B cell (primary cell): ENCODE results near the gene CBX6. TPM values are rescaled to one million over a fixed set of nuclear protein-coding genes. Genes with fewer than 3 reads are reported as not detected.
A peak's percentile ranks its signal among the peaks of the same experiment; 100 is the strongest.

ENCODE experiments used
- ATAC-seq: fragments of 200-7000 bp; cut with Tn5 transposase; one replicate; pipeline ENCODE4 v1.10.0; 2021; ENCODE audit warnings: low read depth, mild to moderate bottlenecking, moderate number of reproducible peaks, moderate library complexity
- CTCF ChIA-PET: fragments of 350-600 bp; sonication (Branson Sonifier 250); formaldehyde crosslinking; loops from one replicate; lab custom pipeline; 2021; ENCODE audit warnings: antibody characterized with exemption, inconsistent platforms; lab: Charles Lee
- POLR2A ChIA-PET: fragments of 350-600 bp; sonication (Branson Sonifier 250); formaldehyde crosslinking; loops from one replicate; lab custom pipeline; 2021; ENCODE audit warnings: antibody characterized with exemption; lab: Charles Lee
- DNase-seq: peaks from one replicate; pipeline ENCODE4 v3.0.0; 2013
- H2AFZ ChIP-seq: 2 replicates; pipeline ENCODE4 v1.6.1; 2012; ENCODE audit warnings: mild to moderate bottlenecking, low read depth, low read length; ENCODE audit not compliant: insufficient read depth, poor library complexity, severe bottlenecking
- H3K27ac ChIP-seq, 2 donors: 1 replicate in 1 of 2; 2 replicates in 1 of 2; pipeline ENCODE4 v1.5.1; 2012 to 2013; ENCODE audit warnings: low read length in 2 of 2, mild to moderate bottlenecking in 2 of 2, moderate library complexity in 1 of 2
- H3K27me3 ChIP-seq, 4 experiments: fragments of 200-600 bp in 1 of 4; sonication (generic) in 1 of 4; replicated peaks in 1 of 4; 1 replicate in 2 of 4; 2 replicates in 2 of 4; pipeline versions ENCODE4 v1.6.1 to v1.7.0; 2013 to 2016; ENCODE audit warnings: low read length in 3 of 4, mild to moderate bottlenecking in 2 of 4, mixed read lengths in 1 of 4, moderate library complexity in 1 of 4; ENCODE audit not compliant: insufficient read depth in 4 of 4, control insufficient read depth in 3 of 4; ENCODE audit errors: control extremely low read depth in 1 of 4
- H3K36me3 ChIP-seq, 2 experiments: replicated peaks in 1 of 2; 1 replicate in 1 of 2; 2 replicates in 1 of 2; pipeline versions ENCODE4 v1.6.1 to v1.7.1; 2013; ENCODE audit warnings: low read length in 1 of 2; ENCODE audit not compliant: insufficient read depth in 2 of 2, control insufficient read depth in 1 of 2; ENCODE audit errors: control extremely low read depth in 1 of 2, extremely low read depth in 1 of 2
- H3K4me1 ChIP-seq, 2 donors: fragments of 200-600 bp in 1 of 2; sonication (generic) in 1 of 2; 1 replicate in 1 of 2; 2 replicates in 1 of 2; pipeline versions ENCODE4 v1.5.1 to v1.6.1; 2013 to 2017; ENCODE audit warnings: low read length in 2 of 2; ENCODE audit not compliant: control insufficient read depth in 2 of 2, insufficient read depth in 2 of 2
- H3K4me2 ChIP-seq: replicated peaks from 2 replicates; pipeline ENCODE3; 2012; ENCODE audit warnings: mild to moderate bottlenecking, low read depth, low read length; ENCODE audit not compliant: poor library complexity, severe bottlenecking
- H3K4me3 ChIP-seq, 5 experiments: fragments of 200-600 bp in 1 of 5; sonication (generic) in 1 of 5; 1 replicate in 3 of 5; 2 replicates in 2 of 5; pipeline versions ENCODE4 v1.5.1 to v1.7.0; 2011 to 2016; ENCODE audit warnings: low read length in 4 of 5, mild to moderate bottlenecking in 4 of 5, low read depth in 2 of 5, control low read depth in 1 of 5, moderate library complexity in 1 of 5; ENCODE audit not compliant: insufficient read depth in 1 of 5; ENCODE audit errors: control extremely low read depth in 1 of 5, extremely low read depth in 1 of 5
- H3K79me2 ChIP-seq: fragments of 200-600 bp; sonication (generic); one replicate; pipeline ENCODE4 v1.6.0; 2016; ENCODE audit warnings: low read length; ENCODE audit not compliant: control insufficient read depth, insufficient read depth
- H3K9ac ChIP-seq: fragments of 200-600 bp; sonication (generic); 2 replicates; pipeline ENCODE4 v1.6.1; 2017; ENCODE audit warnings: mild to moderate bottlenecking, low read length, moderate library complexity
- H3K9me3 ChIP-seq, 3 donors: one replicate each; pipeline versions ENCODE4 v1.6.1 to v1.7.1; 2013; ENCODE audit warnings: low read length in 2 of 3; ENCODE audit not compliant: control insufficient read depth in 2 of 3, insufficient read depth in 1 of 3; ENCODE audit errors: control extremely low read depth in 1 of 3
- H4K20me1 ChIP-seq: 2 replicates; pipeline ENCODE4 v1.6.0; 2012; ENCODE audit warnings: mild to moderate bottlenecking, low read length; ENCODE audit not compliant: insufficient read depth, control insufficient read depth, poor library complexity, severe bottlenecking
- H3K27ac Mint-ChIP-seq: one replicate; pipeline ENCODE4 v1.8.0; 2021; ENCODE audit warnings: mixed read lengths
- H3K27me3 Mint-ChIP-seq: one replicate; pipeline ENCODE4 v1.8.0; 2021; ENCODE audit warnings: mixed read lengths
- H3K4me1 Mint-ChIP-seq: one replicate; pipeline ENCODE4 v1.8.0; 2021; ENCODE audit warnings: mixed read lengths
- H3K4me3 Mint-ChIP-seq: one replicate; pipeline ENCODE4 v1.8.0; 2021; ENCODE audit warnings: mixed read lengths
- H3K9me3 Mint-ChIP-seq: one replicate; pipeline ENCODE4 v1.8.0; 2022; ENCODE audit warnings: mixed read lengths; ENCODE audit not compliant: insufficient read depth
- EZH2 ChIP-seq: IDR thresholded peaks from 2 replicates; pipeline ENCODE4 v1.6.1; 2012; ENCODE audit warnings: borderline replicate concordance, low read depth, mild to moderate bottlenecking, moderate library complexity, low read length; ENCODE audit not compliant: insufficient read depth, poor library complexity, severe bottlenecking
- WGBS: methylation state at CpG from one replicate; pipeline ENCODE4 v1.1.5; 2013; ENCODE audit warnings: missing lambda C conversion rate; ENCODE audit not compliant: insufficient coverage; 5-methylcytosine and 5-hydroxymethylcytosine counted together
- intact Hi-C: fragments of 100-400 bp; cut with micrococcal nuclease; formaldehyde crosslinking; loops from one replicate; pipeline ENCODE4 v1.10.0; 2022
- polyA plus RNA-seq: library from polyadenylated mRNA; depleted of rRNA; stranded (reverse); fragments of >200 nt; gene quantifications from 2 replicates; pipeline ENCODE4 v1.2.3, GENCODE V29; 2012
- total RNA-seq, 2 donors: library from RNA; stranded (reverse); fragments of 120-200 nt in 1 of 2; gene quantifications; 1 replicate in 1 of 2; 2 replicates in 1 of 2; pipeline versions ENCODE4 v1.2.3 to v1.2.4, GENCODE V29; 2013 to 2022
- TF ChIP-seq, protein P1 (sequence below): fragments of 200-600 bp; IDR thresholded peaks from one replicate; pipeline ENCODE4 v1.8.0; 2022; ENCODE audit warnings: antibody characterized with exemption, mild to moderate bottlenecking

Gene CBX6
- total and polyA plus RNA-seq, 2 donors (not counting 1 experiment from before 2014, with no cell fraction given), result 14.9 to 55.1 TPM

DNA sequence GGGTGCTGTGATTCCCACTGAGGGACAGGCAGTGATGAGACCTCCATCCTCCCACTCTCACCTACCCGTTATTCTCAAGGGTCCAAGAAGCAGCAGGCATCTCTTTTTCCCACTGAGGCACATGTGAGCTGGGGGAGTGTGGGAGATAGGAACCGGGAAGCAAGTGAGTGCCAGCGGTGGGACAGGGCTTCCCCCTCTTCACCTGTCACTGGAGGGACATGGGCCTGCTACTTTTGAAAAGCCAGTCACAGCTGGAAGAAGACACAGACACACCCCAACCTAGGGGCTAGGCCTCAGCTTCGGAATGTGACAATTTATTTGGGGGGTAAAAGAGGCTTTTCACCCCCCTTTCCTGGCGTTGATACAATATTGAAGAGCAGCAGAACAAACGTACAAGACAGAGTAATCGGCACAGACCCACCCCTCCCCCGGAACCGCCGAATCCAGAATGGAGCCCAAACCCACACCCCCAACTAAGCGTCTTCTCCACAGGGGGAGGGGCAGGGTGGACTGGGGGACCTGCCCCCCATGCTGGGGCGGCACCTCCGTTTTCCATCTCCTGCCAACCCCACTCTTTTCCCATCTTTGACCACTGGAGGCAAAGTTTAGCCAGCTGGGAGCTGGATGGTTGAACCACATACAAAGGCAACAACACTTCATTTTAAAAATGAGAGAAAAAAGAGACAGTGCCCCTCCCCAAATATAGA, 10.7 kb downstream of the CBX6 start:
- TF ChIP-seq, protein P1, sequence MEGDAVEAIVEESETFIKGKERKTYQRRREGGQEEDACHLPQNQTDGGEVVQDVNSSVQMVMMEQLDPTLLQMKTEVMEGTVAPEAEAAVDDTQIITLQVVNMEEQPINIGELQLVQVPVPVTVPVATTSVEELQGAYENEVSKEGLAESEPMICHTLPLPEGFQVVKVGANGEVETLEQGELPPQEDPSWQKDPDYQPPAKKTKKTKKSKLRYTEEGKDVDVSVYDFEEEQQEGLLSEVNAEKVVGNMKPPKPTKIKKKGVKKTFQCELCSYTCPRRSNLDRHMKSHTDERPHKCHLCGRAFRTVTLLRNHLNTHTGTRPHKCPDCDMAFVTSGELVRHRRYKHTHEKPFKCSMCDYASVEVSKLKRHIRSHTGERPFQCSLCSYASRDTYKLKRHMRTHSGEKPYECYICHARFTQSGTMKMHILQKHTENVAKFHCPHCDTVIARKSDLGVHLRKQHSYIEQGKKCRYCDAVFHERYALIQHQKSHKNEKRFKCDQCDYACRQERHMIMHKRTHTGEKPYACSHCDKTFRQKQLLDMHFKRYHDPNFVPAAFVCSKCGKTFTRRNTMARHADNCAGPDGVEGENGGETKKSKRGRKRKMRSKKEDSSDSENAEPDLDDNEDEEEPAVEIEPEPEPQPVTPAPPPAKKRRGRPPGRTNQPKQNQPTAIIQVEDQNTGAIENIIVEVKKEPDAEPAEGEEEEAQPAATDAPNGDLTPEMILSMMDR, result no peak
- no peak for TF ChIP-seq EZH2
- 73% methylated on average over 5 of the region's 13 CpGs for WGBS
- intact Hi-C loops, result no loop called here
- DNase-seq, result no peak
- no peak for ATAC-seq
- Histone ChIP-seq H3K4me3 (no peak overlapping the region), H2AFZ (no peak overlapping the region), H3K9ac (no peak overlapping the region), H3K27ac (no peak overlapping the region), H3K79me2 (peaks cover 15% of the 10 kb centered on the region), H3K9me3 (no peaks in the 10 kb centered on the region), H3K4me2 (no peak overlapping the region), H3K36me3 (peaks cover 0 to 11% of the 10 kb centered on the region in 2 experiments), H3K4me1 (no peaks in the 10 kb centered on the region), H3K27me3 (no peaks in the 10 kb centered on the region), H4K20me1 (peaks cover 34% of the 10 kb centered on the region)
- Mint-ChIP-seq H3K9me3 (no peaks in the 10 kb centered on the region), H3K4me3 (no peak overlapping the region), H3K4me1 (peaks cover 4% of the 10 kb centered on the region), H3K27me3 (no peaks in the 10 kb centered on the region), H3K27ac (peak overlapping the region; percentile 37)
- ChIA-PET POLR2A (no interaction called here), CTCF (interaction anchor here (0.6 to 1.2 kb wide), 3 partner anchors 9 to 594 kb away, joined by 3 to 6 read pairs (median 5); no protein-coding TSS in a partner anchor)
